BLaER1 (cell line): Measurements from ENCODE around the gene SUPT4H1.
"Not testable (repeated sequence)": the region's sequence is repeated elsewhere in the genome, so short reads cannot be mapped to it uniquely, and the experiment has no call there.

Source experiments
- H3K27ac ChIP-seq: shearing (Covaris generic); formaldehyde crosslinking; 2 replicates; pipeline ENCODE4 v1.8.1; 2022
- H3K27me3 ChIP-seq: shearing (Covaris generic); formaldehyde crosslinking; 2 replicates; pipeline ENCODE4 v1.8.1; 2022
- H3K36me3 ChIP-seq: shearing (Covaris generic); formaldehyde crosslinking; 2 replicates; pipeline ENCODE4 v1.8.1; 2022
- H3K4me1 ChIP-seq: shearing (Covaris generic); formaldehyde crosslinking; 2 replicates; pipeline ENCODE4 v1.8.1; 2022
- H3K4me2 ChIP-seq: shearing (Covaris generic); formaldehyde crosslinking; 2 replicates; pipeline ENCODE4 v1.8.1; 2022
- H3K4me3 ChIP-seq: shearing (Covaris generic); formaldehyde crosslinking; 2 replicates; pipeline ENCODE4 v1.8.1; 2022
- H3K9ac ChIP-seq: shearing (Covaris generic); formaldehyde crosslinking; 2 replicates; pipeline ENCODE4 v1.8.1; 2022
- H3K9me3 ChIP-seq: shearing (Covaris generic); formaldehyde crosslinking; 2 replicates; pipeline ENCODE4 v1.8.1; 2022
- H4K20me1 ChIP-seq: shearing (Covaris generic); formaldehyde crosslinking; 2 replicates; pipeline ENCODE4 v1.8.1; 2022
- Cebpa-rat ChIP-seq: shearing (Covaris generic); IDR thresholded peaks from 2 replicates; pipeline ENCODE4 v1.8.1; 2022

The SUPT4H1 gene

DNA sequence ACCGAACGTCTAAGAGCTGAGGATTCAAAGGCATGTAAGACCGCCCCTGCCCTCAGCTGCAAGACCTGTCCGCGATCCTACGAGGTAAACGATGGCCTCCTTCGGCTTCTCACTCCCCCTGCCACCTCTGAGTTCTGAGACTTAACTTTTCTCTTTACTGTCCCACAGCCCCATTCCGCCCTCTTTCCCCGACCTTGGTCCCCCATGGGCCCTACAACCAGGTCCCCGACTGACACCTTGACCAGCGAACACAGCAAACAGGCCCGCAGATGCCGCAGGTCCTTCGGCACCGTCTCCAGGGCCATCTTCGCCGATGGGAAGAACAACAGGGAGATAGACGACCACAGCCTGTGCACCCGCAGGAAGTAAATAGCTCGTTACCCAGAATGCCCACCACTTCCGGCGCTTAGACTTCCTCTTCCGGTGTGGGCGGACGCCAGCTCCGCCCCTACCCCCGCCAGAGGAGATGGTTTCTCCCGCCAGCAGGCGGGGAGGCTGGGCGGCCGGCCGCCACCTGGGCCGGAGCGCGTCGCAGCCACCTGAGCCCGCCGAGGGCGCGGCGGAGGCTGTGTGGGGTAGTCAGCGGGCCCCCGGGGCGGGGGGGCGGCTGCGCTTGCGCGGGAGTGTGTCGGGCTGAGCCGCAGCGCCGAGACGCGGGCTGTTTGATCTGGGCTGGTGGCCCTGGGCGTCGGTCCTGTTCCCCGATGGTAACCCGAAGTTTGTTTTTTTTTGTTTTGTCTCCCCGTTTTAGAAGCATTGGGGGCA is at the start of gene SUPT4H1:
TSS of gene SUPT4H1 (minus strand) at position 371 of the 765 bp plus-strand sequence. CDS start at position 305, 66 bp downstream.
- H3K4me2 ChIP-seq = peak within 1 kb of the TSS; percentile 94
- peaks cover 44% of the 10 kb centered on the region for H4K20me1 ChIP-seq
- H3K9ac ChIP-seq = peak within 1 kb of the TSS; percentile 96
- peak within 1 kb of the TSS; percentile 93 for H3K4me3 ChIP-seq
- H3K27ac ChIP-seq = peak within 1 kb of the TSS; percentile 93
- no peaks in the 10 kb centered on the region for H3K27me3 ChIP-seq
- peaks cover 67% of the 10 kb centered on the region for H3K4me1 ChIP-seq
- no peaks in the 10 kb centered on the region for H3K9me3 ChIP-seq
- no peak for TF ChIP-seq Cebpa-rat
- peaks cover 44% of the 10 kb centered on the region for H3K36me3 ChIP-seq

DNA sequence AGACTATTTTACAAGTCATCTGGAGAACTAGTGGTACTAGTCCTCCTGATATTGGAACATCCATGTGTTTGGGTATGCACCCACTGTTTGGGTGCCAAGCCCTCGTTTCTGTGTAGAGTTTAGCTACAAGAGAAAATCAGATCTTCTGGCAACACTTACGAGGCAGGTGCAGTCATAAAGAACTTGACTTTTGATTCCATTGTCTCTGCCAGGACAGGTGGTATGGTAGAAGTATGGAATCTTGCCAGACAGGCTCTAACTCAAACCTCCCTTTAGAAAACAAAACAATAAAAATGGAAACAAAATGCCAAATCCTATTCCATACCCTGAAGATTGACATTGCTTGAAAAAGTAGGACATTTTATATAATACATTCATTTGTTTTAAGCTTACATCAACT is 49.3 kb upstream of the SUPT4H1 start:
- no peak overlapping the region for H3K4me2 ChIP-seq
- no peak for TF ChIP-seq Cebpa-rat
- no peak overlapping the region for H3K27ac ChIP-seq
- H3K36me3 ChIP-seq = no peaks in the 10 kb centered on the region
- H4K20me1 ChIP-seq = no peaks in the 10 kb centered on the region
- no peak overlapping the region for H3K9ac ChIP-seq
- no peak overlapping the region for H3K4me3 ChIP-seq
- no peaks in the 10 kb centered on the region for H3K27me3 ChIP-seq
- H3K4me1 ChIP-seq = peaks cover 21% of the 10 kb centered on the region
- H3K9me3 ChIP-seq = no peaks in the 10 kb centered on the region

DNA sequence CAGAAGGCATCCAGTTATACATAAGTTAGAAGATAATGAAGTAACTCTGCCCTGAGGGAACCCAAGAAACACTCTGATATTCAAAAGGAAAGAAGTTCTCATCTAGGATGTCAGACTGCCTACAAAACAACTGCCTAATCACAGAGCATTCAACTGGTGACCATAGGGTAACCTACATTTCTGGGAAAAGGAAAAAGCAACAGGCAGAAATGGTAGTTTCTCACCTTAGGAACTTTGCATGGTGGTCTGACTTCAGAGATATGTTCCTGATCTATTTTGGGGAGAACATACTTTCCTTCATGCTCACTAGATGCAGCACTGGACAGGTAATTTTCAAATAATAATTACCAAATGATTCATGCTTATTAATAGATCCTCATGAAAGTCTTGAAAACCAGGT is 48.8 kb upstream of the SUPT4H1 start:
- Histone ChIP-seq H4K20me1 (no peaks in the 10 kb centered on the region), H3K36me3 (no peaks in the 10 kb centered on the region), H3K9me3 (no peaks in the 10 kb centered on the region), H3K4me1 (peaks cover 23% of the 10 kb centered on the region), H3K27ac (no peak overlapping the region), H3K27me3 (no peaks in the 10 kb centered on the region), H3K4me2 (no peak overlapping the region), H3K4me3 (no peak overlapping the region), H3K9ac (no peak overlapping the region)
- no peak for TF ChIP-seq Cebpa-rat

DNA sequence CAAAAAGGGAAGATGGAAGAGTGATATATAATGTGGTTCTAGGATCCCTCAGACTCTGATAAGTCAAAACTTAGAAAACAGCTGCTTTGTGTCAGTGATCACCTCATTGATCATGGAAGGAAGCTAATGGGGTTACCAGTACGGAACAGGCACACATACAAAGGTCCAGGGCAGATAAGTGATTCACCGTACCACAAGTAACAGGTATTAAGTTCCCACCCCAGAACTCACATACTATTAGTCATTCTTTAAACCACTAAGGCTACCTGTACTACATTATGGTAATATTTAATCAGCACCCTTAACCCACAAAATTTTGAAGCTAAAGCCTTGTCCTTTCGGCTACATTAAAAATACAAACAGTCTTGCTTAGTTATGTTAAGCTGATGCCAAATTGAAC is 48.0 kb upstream of the SUPT4H1 start:
- H3K36me3 ChIP-seq = no peaks in the 10 kb centered on the region
- TF ChIP-seq Cebpa-rat = no peak
- no peak overlapping the region for H3K4me3 ChIP-seq
- H3K27ac ChIP-seq = no peak overlapping the region
- no peaks in the 10 kb centered on the region for H3K27me3 ChIP-seq
- H3K4me2 ChIP-seq = no peak overlapping the region
- H3K4me1 ChIP-seq = peaks cover 23% of the 10 kb centered on the region
- no peak overlapping the region for H3K9ac ChIP-seq
- no peaks in the 10 kb centered on the region for H4K20me1 ChIP-seq
- H3K9me3 ChIP-seq = no peaks in the 10 kb centered on the region

DNA sequence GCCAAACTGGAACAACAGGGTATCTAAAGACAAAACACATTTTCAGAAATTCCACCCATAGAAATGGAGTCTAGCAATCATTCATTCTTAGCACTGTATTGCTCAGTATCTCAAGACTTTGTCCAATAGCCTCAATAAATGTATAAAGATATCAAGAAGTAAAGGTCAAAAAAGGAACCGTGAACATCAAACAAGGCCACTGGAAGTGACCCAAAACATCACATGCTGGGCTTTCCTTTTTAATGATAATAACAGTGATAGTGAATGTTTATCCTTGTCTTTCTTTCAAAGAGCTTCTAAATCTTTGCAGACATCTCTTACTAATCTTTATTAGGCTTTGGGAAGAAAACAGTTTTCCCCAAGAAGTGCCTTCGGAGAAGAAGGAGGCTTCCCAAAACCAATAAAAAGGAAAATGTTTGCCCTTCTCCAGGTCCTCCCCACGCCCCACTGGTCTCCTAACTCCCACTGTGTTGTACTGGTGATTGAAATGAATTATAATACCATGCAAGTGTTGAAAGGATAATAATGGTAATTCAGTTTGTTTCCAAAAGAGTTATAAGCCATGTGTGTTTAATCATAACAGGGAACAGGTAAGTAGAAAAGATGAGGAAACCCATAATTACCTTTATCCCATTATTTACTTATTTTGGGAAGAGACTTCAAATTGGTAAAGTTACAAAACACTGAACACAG is 46.7 kb upstream of the SUPT4H1 start:
- peaks cover 23% of the 10 kb centered on the region for H3K4me1 ChIP-seq
- no peaks in the 10 kb centered on the region for H3K36me3 ChIP-seq
- TF ChIP-seq Cebpa-rat = no peak
- H3K9me3 ChIP-seq = no peaks in the 10 kb centered on the region
- H3K4me2 ChIP-seq = no peak overlapping the region
- H3K27ac ChIP-seq = no peak overlapping the region
- no peaks in the 10 kb centered on the region for H4K20me1 ChIP-seq
- no peaks in the 10 kb centered on the region for H3K27me3 ChIP-seq
- H3K9ac ChIP-seq = no peak overlapping the region
- H3K4me3 ChIP-seq = no peak overlapping the region

DNA sequence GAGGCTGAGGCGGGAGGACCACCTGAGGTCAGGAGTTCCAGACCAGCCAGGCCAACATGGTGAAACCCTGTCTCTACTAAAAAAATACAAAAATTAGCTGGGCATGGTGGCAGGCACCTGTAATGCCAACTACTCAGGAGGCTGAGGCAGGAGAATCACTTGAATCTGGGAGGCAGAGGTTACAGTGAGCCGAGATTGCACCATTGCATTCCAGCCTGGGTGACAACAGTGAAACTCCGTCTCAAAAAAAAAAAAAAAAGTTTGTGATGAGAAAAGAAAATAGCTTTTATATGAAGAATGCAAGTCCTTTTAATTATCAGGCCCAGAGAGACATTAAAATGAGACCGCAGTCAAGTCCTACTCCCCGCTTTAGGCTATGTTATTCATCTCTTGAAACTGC is 45.4 kb upstream of the SUPT4H1 start:
- H3K9ac ChIP-seq, H3K36me3 ChIP-seq, H3K4me2 ChIP-seq, H3K4me3 ChIP-seq, H3K27me3 ChIP-seq, H3K27ac ChIP-seq, H4K20me1 ChIP-seq, H3K9me3 ChIP-seq: not testable (repeated sequence)
- peaks cover 13% of the 10 kb centered on the region for H3K4me1 ChIP-seq

DNA sequence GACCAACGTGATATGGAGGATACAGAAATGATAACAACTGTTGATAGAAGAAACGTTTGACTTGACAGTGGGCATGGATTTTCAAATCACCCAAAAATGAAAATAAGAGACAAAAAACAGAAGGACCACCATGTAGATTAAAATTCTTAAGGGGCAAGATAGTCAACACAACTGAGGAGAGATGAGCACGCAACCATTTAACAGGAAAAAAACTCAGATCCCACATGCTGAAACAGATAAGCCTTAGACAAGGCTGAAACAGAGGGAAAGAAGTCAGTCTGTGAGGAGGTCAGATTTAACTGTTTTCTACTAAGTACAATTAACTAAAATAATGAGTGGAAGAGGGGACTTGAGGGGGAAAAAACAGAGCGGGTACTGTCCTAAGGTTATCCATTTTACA is 44.2 kb upstream of the SUPT4H1 start:
- H3K9ac ChIP-seq = no peak overlapping the region
- peaks cover 4% of the 10 kb centered on the region; the same call in 1 of the 2 replicates for H3K4me1 ChIP-seq
- H3K4me3 ChIP-seq = no peak overlapping the region
- H3K27me3 ChIP-seq = no peaks in the 10 kb centered on the region
- H3K4me2 ChIP-seq = no peak overlapping the region
- no peak overlapping the region for H3K27ac ChIP-seq
- TF ChIP-seq Cebpa-rat = no peak
- no peaks in the 10 kb centered on the region for H4K20me1 ChIP-seq
- no peaks in the 10 kb centered on the region for H3K36me3 ChIP-seq
- H3K9me3 ChIP-seq = no peaks in the 10 kb centered on the region

DNA sequence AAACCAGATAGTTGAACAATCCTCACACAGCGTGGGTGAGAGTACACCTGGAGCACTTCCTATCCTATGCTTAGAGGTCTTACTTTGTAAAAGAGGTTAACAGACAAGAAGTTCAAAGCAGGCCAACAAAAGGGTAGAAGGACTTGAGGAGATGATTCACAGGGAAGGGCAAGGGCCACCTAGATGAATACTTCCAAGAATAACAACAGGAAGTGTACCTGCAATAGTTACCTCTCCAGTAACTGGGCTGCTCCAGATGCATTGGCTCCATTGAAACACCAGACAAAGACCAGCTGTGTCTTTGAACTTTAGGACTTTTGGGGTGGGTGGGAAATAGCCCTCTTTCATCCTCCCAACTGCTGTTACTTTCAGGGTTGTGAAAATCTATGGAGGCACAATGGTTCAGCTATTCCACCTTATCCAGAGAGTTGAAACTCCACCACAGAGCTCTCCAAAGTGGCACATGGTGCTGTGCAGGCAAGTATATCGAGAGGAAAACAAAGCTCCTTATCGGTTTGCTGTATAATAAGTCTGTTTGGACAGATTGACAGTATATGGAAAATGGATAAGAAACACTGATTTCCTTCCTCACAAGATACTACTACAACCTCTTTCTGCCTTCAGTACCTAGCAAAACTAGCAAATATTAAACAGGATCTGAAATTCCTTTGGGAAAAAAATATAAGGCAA is 42.7 kb upstream of the SUPT4H1 start:
- no peak overlapping the region for H3K4me2 ChIP-seq

DNA sequence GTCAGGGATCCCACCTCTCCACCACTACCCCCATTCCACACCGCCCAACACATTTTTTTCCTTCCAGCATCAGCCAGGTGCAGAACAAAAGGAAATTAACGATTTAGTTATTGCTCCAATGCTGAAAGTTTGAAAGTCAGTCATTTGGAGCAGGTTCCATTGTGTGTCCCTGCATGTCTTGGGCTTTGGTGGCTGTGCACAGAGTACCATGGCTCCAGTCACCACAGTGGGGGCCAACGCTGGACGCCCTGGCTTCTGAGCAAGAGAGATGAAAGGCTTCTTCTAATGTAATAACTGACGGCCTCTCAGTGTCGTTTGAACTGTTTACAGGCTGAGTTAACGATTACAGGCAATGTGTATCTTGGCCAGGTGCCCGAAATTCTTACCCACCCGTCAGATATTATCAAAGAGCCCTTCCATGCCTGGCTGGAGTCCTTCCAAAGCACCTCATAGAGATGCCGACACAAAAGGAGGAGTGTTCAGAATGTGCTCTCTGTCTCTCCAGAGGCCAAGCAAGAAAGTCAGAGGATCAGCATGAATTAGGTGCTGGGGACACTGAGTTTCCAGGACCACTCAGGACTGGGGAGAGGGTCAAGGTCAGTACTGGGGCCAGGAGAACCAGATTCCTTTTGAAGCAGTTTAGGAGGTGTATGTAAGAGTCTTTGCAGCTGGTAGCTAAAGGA is 39.4 kb upstream of the SUPT4H1 start:
- Histone ChIP-seq H3K36me3 (no peaks in the 10 kb centered on the region), H3K9ac (no peak overlapping the region), H3K4me1 (peaks cover 10% of the 10 kb centered on the region), H3K27me3 (no peaks in the 10 kb centered on the region), H3K4me2 (no peak overlapping the region), H3K4me3 (no peak overlapping the region), H4K20me1 (no peaks in the 10 kb centered on the region), H3K9me3 (no peaks in the 10 kb centered on the region), H3K27ac (no peak overlapping the region)
- no peak for TF ChIP-seq Cebpa-rat

More for the DNA sequence above, 42.7 kb upstream of the SUPT4H1 start:
- H3K9ac ChIP-seq = no peak overlapping the region
- H3K4me3 ChIP-seq = no peak overlapping the region
- no peak for TF ChIP-seq Cebpa-rat
- H3K36me3 ChIP-seq = no peaks in the 10 kb centered on the region
- H3K27me3 ChIP-seq = no peaks in the 10 kb centered on the region
- no peaks in the 10 kb centered on the region for H3K9me3 ChIP-seq
- H3K4me1 ChIP-seq = peaks cover 4% of the 10 kb centered on the region; the same call in 1 of the 2 replicates
- H3K27ac ChIP-seq = no peak overlapping the region
- no peaks in the 10 kb centered on the region for H4K20me1 ChIP-seq

DNA sequence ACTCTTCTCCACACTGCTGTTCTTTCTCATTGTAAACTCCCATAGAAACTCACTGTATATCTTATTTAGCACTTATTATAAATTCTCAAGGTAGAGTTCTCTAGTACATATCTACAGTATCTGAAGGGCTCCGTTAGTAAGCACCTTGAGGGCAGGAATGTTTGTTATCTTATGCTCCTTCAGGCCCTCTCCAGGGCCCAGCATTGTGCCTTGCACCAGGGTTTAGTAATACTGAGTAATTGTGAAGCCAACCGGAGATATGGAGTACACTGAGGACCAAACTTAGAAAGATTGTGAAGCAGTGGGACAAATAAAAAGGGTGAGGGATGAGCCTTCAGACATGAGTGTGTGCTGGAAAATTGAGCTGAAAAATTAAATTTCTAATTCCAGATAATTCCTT is 38.9 kb upstream of the SUPT4H1 start:
- Histone ChIP-seq H4K20me1 (no peaks in the 10 kb centered on the region), H3K36me3 (no peaks in the 10 kb centered on the region), H3K4me3 (no peak overlapping the region), H3K4me2 (no peak overlapping the region), H3K4me1 (peaks cover 7% of the 10 kb centered on the region; the same call in 1 of the 2 replicates), H3K9me3 (no peaks in the 10 kb centered on the region), H3K27me3 (no peaks in the 10 kb centered on the region), H3K27ac (no peak overlapping the region), H3K9ac (no peak overlapping the region)
- TF ChIP-seq Cebpa-rat = no peak
